Uterus (tissue), 2 donors: Measurements from ENCODE around the gene XPO5.

ENCODE experiments used
- CTCF ChIP-seq, 4 experiments: fragments of 200-600 bp in 2 of 4; fragments of 450-650 bp in 2 of 4; sonication (generic) in 2 of 4; IDR thresholded peaks; one replicate each; pipeline ENCODE4 v1.5.1; 2016 to 2019; ENCODE audit warnings: antibody characterized with exemption in 4 of 4, mild to moderate bottlenecking in 2 of 4, moderate library complexity in 1 of 4
- POLR2A ChIP-seq, 2 donors: fragments of 450-650 bp; IDR thresholded peaks; one replicate each; pipeline ENCODE4 v1.6.1; 2016; ENCODE audit warnings: antibody characterized with exemption in 2 of 2, mild to moderate bottlenecking in 1 of 2, moderate library complexity in 1 of 2

- no peak for TF ChIP-seq CTCF (IDR thresholded peaks at IDR 0.05)
- no peak for TF ChIP-seq POLR2A (IDR thresholded peaks at IDR 0.05)
Measured at GRCh38 chr6:43623880-43624785, 48.3 kb upstream of the XPO5 start.
